Loucy (cell line): ENCODE measurements around the gene COL13A1.

Source experiments
- EZH2phosphoT487 ChIP-seq: fragments of 200-600 bp; IDR thresholded peaks from 2 replicates; pipeline ENCODE4 v1.6.1; 2018; ENCODE audit warnings: antibody characterized with exemption, mild to moderate bottlenecking, moderate library complexity, borderline replicate concordance
- TF ChIP-seq, protein P1 (sequence below): fragments of 200-600 bp; sonication (generic); conservative IDR thresholded peaks from 2 replicates; pipeline ENCODE4 v1.5.1; 2014; ENCODE audit warnings: mild to moderate bottlenecking, antibody characterized with exemption, low read length

DNA sequence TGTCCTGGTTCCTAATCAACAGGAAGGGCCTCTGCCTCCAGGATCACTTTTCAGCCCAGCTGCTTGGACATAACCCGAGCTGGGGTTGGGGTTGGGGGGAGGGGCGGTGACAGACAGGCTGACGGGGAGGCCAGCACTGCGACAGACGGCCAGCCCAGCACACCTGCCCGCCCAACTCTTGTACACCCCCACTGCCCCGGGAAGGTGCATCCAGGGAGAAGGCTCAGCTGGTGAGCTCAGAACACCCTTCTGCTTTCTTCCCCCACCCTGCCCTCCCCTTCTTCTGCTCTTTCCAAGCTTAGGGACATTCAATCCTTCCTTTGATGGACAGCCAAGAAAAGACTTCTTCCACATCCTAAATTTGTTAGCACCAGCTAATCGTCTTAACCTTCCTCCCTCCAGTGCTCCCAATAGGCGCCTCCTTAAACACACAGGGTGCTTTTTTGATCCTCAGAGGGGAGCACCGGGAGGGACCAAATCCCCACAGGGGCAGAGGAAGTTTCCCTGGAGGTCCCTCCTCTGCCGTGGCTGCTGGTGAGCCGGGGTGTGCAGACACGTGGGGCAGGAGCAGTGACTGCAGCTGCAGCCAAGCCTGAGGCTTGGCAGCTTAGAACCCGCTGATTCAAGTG, 44.7 kb downstream of the COL13A1 start:
- TF ChIP-seq, protein P1, sequence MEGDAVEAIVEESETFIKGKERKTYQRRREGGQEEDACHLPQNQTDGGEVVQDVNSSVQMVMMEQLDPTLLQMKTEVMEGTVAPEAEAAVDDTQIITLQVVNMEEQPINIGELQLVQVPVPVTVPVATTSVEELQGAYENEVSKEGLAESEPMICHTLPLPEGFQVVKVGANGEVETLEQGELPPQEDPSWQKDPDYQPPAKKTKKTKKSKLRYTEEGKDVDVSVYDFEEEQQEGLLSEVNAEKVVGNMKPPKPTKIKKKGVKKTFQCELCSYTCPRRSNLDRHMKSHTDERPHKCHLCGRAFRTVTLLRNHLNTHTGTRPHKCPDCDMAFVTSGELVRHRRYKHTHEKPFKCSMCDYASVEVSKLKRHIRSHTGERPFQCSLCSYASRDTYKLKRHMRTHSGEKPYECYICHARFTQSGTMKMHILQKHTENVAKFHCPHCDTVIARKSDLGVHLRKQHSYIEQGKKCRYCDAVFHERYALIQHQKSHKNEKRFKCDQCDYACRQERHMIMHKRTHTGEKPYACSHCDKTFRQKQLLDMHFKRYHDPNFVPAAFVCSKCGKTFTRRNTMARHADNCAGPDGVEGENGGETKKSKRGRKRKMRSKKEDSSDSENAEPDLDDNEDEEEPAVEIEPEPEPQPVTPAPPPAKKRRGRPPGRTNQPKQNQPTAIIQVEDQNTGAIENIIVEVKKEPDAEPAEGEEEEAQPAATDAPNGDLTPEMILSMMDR = no peak
- no peak for TF ChIP-seq EZH2phosphoT487
